A673 (cell line): ENCODE data around the gene IGFALS. TPM values are rescaled to one million over a fixed set of nuclear protein-coding genes. Genes with fewer than 3 reads are reported as not detected.
A peak's percentile ranks its signal among the peaks of the same experiment; 100 is the strongest.

ENCODE experiments used
- BruUV-seq: library from RNA; stranded (reverse); fragments of 400-500 nt; replicated peaks from 2 replicates; lab custom pipeline; 2021; lab: Mats Ljungman, UMichigan
- CTCF ChIA-PET: fragments of 300-600 bp; sonication (Branson Sonifier 250); formaldehyde crosslinking; loops from one replicate; lab custom pipeline; 2022; ENCODE audit warnings: antibody characterized with exemption; lab: Charles Lee
- POLR2A ChIA-PET: fragments of 300-600 bp; sonication (Branson Sonifier 250); formaldehyde crosslinking; loops from one replicate; lab custom pipeline; 2022; ENCODE audit warnings: antibody characterized with exemption; ENCODE audit not compliant: low non-redundant PET; lab: Charles Lee
- DNase-seq: peaks from one replicate; pipeline ENCODE4 v3.0.0-alpha.2; 2015; ENCODE audit warnings: low spot score
- H3K27ac ChIP-seq: fragments of 200-600 bp; sonication (generic); 2 replicates; pipeline ENCODE4 v1.5.1; 2016; ENCODE audit warnings: mixed run types, low read depth, mild to moderate bottlenecking, mixed read lengths, antibody characterized with exemption, low read length; ENCODE audit not compliant: poor library complexity, severe bottlenecking
- H3K27me3 ChIP-seq: fragments of 200-600 bp; sonication (generic); replicated peaks from 2 replicates; pipeline ENCODE4 v1.6.1; 2017; ENCODE audit warnings: mixed run types, low read depth, mild to moderate bottlenecking, mixed read lengths, antibody characterized with exemption, low read length; ENCODE audit not compliant: insufficient read depth, poor library complexity
- H3K36me3 ChIP-seq: fragments of 200-600 bp; sonication (generic); 2 replicates; pipeline ENCODE4 v1.6.1; 2016; ENCODE audit warnings: mixed run types, mild to moderate bottlenecking, mixed read lengths, antibody characterized with exemption, low read length; ENCODE audit not compliant: insufficient read depth, poor library complexity, severe bottlenecking
- H3K4me1 ChIP-seq: fragments of 200-600 bp; sonication (generic); 2 replicates; pipeline ENCODE4 v1.6.1; 2017; ENCODE audit warnings: mixed run types, mild to moderate bottlenecking, mixed read lengths, antibody characterized with exemption, low read length; ENCODE audit not compliant: insufficient read depth, poor library complexity, severe bottlenecking
- H3K4me3 ChIP-seq: fragments of 200-600 bp; sonication (generic); 2 replicates; pipeline ENCODE4 v1.5.1; 2016; ENCODE audit warnings: low read depth, mixed run types, mild to moderate bottlenecking, mixed read lengths, low read length; ENCODE audit not compliant: poor library complexity, severe bottlenecking
- H3K9me3 ChIP-seq: fragments of 200-600 bp; sonication (generic); 2 replicates; pipeline ENCODE4 v1.6.1; 2016; ENCODE audit warnings: mixed run types, low read depth, mild to moderate bottlenecking, mixed read lengths, antibody characterized with exemption, low read length; ENCODE audit not compliant: poor library complexity, severe bottlenecking
- EZH2 ChIP-seq: fragments of 200-600 bp; sonication (generic); IDR thresholded peaks from 2 replicates; pipeline ENCODE4 v1.6.1; 2017; ENCODE audit warnings: borderline replicate concordance, low read depth, mild to moderate bottlenecking, mixed read lengths, antibody characterized with exemption, low read length; ENCODE audit not compliant: poor library complexity, severe bottlenecking
- intact Hi-C: fragments of 100-400 bp; cut with micrococcal nuclease; formaldehyde crosslinking; loops from one replicate; pipeline ENCODE4 v1.10.0; 2022; ENCODE audit not compliant: unreplicated experiment
- total RNA-seq: library from RNA; stranded (reverse); gene quantifications from 2 replicates; pipeline ENCODE4 v1.2.3, GENCODE V29; 2021
- TF ChIP-seq, protein P1 (sequence below): fragments of 300-800, 200-600 bp; sonication (generic); conservative IDR thresholded peaks from 2 replicates; pipeline ENCODE4 v1.5.1; 2017; ENCODE audit warnings: low read depth, mild to moderate bottlenecking, antibody characterized with exemption, low read length, moderate library complexity, mixed read lengths

Gene IGFALS
- total RNA-seq, 1 experiment from 2014 or later: not detected

GRCh38 chr16:1771864-1772361 lies 21.6 kb downstream of the IGFALS start:
- TSS peak; percentile 95 for BruUV-seq
- peak; percentile 65 for DNase-seq
- peaks cover 4% of the 10 kb centered on the region for H3K4me1 ChIP-seq
- ChIA-PET CTCF (interaction anchor here (0.6 kb wide), 1 partner anchor 41 kb away, joined by 3 read pairs; no protein-coding TSS in a partner anchor), POLR2A (interaction anchor here (0.8 kb wide), 1 partner anchor 11 kb away, joined by 9 read pairs; the partner anchor contains the start of gene NUBP2)
- intact Hi-C loops: loop anchor here (10.0 kb wide), 1 partner anchor 53 kb away; the partner anchor contains the start of genes FAHD1 and HAGH
- no peak for TF ChIP-seq EZH2
- TF ChIP-seq, protein P1, sequence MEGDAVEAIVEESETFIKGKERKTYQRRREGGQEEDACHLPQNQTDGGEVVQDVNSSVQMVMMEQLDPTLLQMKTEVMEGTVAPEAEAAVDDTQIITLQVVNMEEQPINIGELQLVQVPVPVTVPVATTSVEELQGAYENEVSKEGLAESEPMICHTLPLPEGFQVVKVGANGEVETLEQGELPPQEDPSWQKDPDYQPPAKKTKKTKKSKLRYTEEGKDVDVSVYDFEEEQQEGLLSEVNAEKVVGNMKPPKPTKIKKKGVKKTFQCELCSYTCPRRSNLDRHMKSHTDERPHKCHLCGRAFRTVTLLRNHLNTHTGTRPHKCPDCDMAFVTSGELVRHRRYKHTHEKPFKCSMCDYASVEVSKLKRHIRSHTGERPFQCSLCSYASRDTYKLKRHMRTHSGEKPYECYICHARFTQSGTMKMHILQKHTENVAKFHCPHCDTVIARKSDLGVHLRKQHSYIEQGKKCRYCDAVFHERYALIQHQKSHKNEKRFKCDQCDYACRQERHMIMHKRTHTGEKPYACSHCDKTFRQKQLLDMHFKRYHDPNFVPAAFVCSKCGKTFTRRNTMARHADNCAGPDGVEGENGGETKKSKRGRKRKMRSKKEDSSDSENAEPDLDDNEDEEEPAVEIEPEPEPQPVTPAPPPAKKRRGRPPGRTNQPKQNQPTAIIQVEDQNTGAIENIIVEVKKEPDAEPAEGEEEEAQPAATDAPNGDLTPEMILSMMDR: no peak
- H3K4me3 ChIP-seq: peak overlapping the region; percentile 63
- H3K27ac ChIP-seq: peak overlapping the region; percentile 98
- H3K9me3 ChIP-seq: no peaks in the 10 kb centered on the region
- no peaks in the 10 kb centered on the region for H3K27me3 ChIP-seq
- peaks cover 15% of the 10 kb centered on the region for H3K36me3 ChIP-seq

GRCh38 chr16:1771188-1771863 lies 22.2 kb downstream of the IGFALS start, which contains the start of gene NME3:
NME3 (minus strand) TSS chr16:1771543; CDS start chr16:1771534, 9 bp downstream.
- Histone ChIP-seq H3K4me3 (peak within 1 kb of the TSS; percentile 63), H3K4me1 (peaks cover 4% of the 10 kb centered on the region), H3K36me3 (peaks cover 15% of the 10 kb centered on the region), H3K9me3 (no peaks in the 10 kb centered on the region), H3K27me3 (no peaks in the 10 kb centered on the region), H3K27ac (peak within 1 kb of the TSS; percentile 98)
- intact Hi-C loops: loop anchor here (10.0 kb wide), 1 partner anchor 53 kb away; the partner anchor contains the start of genes FAHD1 and HAGH
- POLR2A ChIA-PET: interaction anchor here (0.8 kb wide), 1 partner anchor 11 kb away, joined by 9 read pairs; the partner anchor contains the start of gene NUBP2
- BruUV-seq: no TSS peak
- CTCF ChIA-PET: interaction anchor here (0.6 kb wide), 1 partner anchor 42 kb away, joined by 3 read pairs; no protein-coding TSS in a partner anchor
- TF ChIP-seq EZH2: no peak
- TF ChIP-seq, protein P1: no peak
- DNase-seq: peak; percentile 71

- peak; percentile 47 for DNase-seq
- CTCF ChIA-PET: no interaction called here
- Histone ChIP-seq H3K36me3 (peaks cover 15% of the 10 kb centered on the region), H3K4me1 (peaks cover 4% of the 10 kb centered on the region), H3K4me3 (peak overlapping the region; percentile 63), H3K9me3 (no peaks in the 10 kb centered on the region), H3K27ac (peak overlapping the region; percentile 98), H3K27me3 (no peaks in the 10 kb centered on the region)
- intact Hi-C loops: loop anchor here (10.0 kb wide), 1 partner anchor 54 kb away; the partner anchor contains the start of genes FAHD1 and HAGH
- no TSS peak for BruUV-seq
- POLR2A ChIA-PET: interaction anchor here (0.5 to 0.7 kb wide), 2 partner anchors 16 to 477 kb away, joined by 3 to 9 read pairs; no protein-coding TSS in a partner anchor
- TF ChIP-seq, protein P1: no peak
- no peak for TF ChIP-seq EZH2
Measured at GRCh38 chr16:1770328-1771187, 22.9 kb downstream of the IGFALS start.
